GM12865 (cell line): Measurements from ENCODE around the gene RNLS.

ENCODE experiments used
- DNase-seq: peaks from one replicate; pipeline ENCODE4 v3.0.0; 2010; ENCODE audit warnings: low read depth
- H3K4me3 ChIP-seq: 2 replicates; pipeline ENCODE4 v1.5.1; 2011; ENCODE audit warnings: mild to moderate bottlenecking, low read depth, low read length, control low read depth
- TF ChIP-seq, protein P1 (sequence below): IDR thresholded peaks from 2 replicates; pipeline ENCODE4 v1.5.1; 2011; ENCODE audit warnings: low read length, control low read depth, low read depth, inconsistent platforms; ENCODE audit not compliant: insufficient read depth; ENCODE audit errors: missing control alignments

Gene RNLS

DNA sequence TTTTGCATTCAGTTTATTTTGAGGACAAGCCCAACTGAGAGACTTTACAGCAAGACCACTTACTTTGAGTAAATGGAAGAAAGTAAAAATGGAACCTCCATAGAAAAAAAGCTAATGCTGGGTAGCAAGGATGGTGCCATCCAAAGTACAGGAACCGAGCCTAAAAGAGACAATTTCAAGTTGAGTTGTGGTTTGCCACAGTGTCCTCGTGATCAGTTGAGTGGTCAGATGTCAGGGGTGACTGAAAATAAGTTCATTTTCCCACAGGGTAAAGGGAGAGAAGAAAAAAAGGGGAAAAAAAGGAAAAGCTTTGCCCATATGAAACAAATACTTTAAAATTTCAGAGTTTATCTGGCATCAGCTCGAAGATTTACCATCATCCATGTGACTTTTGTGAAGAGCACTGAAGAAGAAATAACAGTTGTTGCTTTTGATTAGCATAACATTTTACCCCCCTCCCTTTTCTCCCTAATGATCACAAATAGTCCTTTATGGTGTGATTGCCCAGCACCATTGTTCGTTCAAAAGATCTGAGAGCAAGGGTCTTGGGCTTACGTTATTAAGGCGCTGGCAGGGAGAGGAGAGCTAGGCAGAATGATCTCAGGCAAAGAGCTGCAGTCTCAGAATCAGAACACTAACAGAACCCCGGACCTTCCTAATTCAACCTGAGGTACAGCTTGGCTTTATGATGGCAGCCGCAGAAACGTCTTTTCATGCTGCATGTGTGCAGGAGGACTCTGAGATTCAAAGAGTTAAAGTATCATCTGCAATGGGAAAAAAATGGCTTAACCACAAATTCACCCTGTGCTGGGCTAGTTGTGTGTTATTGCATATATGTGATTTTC lies 338.1 kb downstream of the RNLS start:
- DNase-seq, result peak; percentile 15
- TF ChIP-seq, protein P1, sequence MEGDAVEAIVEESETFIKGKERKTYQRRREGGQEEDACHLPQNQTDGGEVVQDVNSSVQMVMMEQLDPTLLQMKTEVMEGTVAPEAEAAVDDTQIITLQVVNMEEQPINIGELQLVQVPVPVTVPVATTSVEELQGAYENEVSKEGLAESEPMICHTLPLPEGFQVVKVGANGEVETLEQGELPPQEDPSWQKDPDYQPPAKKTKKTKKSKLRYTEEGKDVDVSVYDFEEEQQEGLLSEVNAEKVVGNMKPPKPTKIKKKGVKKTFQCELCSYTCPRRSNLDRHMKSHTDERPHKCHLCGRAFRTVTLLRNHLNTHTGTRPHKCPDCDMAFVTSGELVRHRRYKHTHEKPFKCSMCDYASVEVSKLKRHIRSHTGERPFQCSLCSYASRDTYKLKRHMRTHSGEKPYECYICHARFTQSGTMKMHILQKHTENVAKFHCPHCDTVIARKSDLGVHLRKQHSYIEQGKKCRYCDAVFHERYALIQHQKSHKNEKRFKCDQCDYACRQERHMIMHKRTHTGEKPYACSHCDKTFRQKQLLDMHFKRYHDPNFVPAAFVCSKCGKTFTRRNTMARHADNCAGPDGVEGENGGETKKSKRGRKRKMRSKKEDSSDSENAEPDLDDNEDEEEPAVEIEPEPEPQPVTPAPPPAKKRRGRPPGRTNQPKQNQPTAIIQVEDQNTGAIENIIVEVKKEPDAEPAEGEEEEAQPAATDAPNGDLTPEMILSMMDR, result no peak

DNA sequence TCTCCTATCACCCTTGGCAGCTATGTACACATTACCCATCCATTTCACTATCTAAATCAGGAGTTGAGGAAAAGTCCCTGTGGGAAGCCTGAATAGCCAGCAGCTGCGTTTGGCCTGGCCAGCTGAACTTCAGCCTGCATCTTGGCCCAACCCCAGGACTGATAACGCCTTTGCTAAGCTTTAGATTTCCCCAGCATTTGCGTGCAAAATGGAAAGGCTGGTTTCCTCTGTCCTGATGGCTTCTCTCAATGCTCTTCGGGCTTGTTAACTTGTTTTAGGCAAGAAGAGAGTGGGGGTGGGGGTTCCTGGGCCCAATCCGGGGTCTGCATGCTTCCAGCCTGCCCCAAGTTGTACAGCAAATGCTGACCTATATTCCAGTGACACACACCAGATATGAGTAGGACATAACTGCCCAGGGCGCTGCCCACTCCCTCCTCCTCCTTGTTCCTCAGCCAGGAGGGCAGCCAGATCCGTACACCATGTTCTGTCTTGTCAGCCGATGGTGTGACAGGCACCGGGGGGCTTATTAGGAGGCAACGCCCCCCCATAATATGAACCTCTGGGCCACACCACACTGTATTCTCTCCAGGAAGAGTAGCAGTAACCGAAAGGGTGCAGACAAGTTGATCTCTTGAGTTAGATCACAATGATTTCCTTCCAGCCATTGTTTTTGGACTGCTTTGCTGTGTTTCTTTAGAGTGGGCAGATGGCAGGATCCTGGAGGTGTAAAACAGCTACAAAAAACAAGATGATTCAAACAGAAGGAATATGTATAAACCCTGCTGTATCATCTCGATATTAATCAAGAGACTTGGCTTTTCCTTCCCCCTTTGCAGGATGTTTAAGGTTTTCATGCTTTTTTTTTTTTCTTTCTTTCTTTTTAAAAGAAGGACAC lies 339.0 kb downstream of the RNLS start:
- DNase-seq, result no peak

More for the DNA sequence above, 338.1 kb downstream of the RNLS start:
- H3K4me3 ChIP-seq, result no peak overlapping the region

DNA sequence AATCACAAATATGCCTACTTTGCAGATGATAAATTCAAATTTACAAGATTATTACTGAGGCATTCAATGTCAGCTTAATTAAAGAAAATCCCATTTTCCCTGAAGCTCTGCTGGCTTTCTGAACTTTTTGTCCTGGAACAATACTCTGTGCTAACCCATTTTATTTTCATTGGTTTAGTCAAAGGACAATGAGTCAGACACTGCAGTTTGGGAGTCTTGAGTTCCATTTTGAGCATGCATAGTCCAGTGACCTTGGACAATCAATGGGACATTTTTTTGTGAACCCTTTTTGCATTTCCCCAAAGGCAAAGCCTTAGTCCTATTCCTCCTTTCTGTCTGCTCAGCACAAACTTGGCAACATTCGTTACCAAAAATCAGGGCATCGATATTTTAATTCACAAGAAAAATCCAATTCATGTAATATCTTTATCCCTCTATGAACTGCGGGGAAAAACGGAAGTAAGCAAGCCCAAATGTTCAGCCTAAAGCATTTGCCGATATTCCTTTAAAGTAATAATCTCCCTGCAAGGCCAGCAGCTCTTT lies 339.8 kb downstream of the RNLS start:
- TF ChIP-seq, protein P1, result no peak
- H3K4me3 ChIP-seq, result no peak overlapping the region
- no peak for DNase-seq

More for the DNA sequence above, 339.0 kb downstream of the RNLS start:
- no peak overlapping the region for H3K4me3 ChIP-seq
- TF ChIP-seq, protein P1, result no peak

DNA sequence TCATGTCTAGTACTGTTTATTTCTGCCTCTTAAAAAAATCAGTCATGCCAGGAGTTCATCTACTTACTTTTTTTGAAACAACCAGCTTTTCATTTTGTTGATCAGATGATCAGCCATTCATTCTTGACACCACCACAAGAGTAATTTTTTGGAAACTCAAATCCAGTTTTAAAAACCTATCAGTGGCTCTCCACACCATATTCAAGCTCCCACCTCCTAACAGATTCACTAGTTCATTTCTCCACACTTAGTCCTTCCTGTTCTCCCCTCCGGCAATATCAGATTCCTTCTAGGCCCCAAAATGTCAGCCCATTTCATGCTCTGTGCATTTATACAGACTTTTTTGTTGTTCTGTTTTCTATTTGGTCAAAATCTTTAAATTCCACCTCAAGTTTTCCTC lies 341.6 kb downstream of the RNLS start:
- no peak for DNase-seq
- no peak overlapping the region for H3K4me3 ChIP-seq
- TF ChIP-seq, protein P1, result no peak

DNA sequence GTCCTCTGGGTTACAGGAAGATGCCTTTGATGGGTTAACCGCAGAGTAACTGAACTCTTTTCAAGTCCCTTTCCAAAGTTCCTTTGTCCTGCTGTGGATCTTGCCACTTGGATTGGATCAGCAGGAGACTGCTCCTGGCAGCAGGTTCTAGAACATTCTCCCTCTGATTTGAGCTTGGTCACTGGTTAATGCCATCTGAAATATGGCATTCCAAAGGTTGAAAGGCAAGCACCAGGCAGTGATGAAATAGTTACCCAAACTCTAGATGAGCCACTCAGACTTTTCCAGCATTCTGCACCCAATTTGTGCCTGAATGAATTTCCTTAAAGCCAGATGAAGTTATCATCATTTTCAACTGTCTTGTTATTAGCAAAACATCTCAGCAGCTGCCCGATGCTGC lies 343.9 kb downstream of the RNLS start:
- DNase-seq, result no peak
- H3K4me3 ChIP-seq, result no peak overlapping the region
- TF ChIP-seq, protein P1, result no peak

DNA sequence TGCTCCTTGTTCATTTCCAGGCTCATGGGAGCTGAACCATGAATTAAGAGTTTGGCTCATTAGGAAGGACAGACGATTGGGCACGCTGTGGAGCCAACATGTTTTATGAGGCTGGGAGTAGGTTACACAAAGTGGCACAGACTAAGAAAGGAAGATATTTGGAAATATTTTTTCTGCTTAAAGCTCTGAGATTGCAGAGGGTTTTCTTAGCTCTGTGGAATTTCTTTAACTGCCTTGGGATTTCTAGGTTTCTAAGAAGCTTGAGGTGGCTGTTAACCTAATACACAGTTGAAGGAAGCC lies 344.6 kb downstream of the RNLS start:
- DNase-seq, result no peak
- H3K4me3 ChIP-seq, result no peak overlapping the region
- TF ChIP-seq, protein P1, result no peak
